HEK293 (cell line): ENCODE measurements around the gene PRSS53.
A peak's percentile ranks its signal among the peaks of the same experiment; 100 is the strongest.

ENCODE experiments used
- CTCF ChIA-PET: fragments of 350-600 bp; formaldehyde crosslinking; extraction: SDS; loops from one replicate; lab custom pipeline; 2021; ENCODE audit warnings: antibody characterized with exemption; lab: Yijun Ruan, JAX
- POLR2A ChIA-PET: fragments of 300-600 bp; formaldehyde crosslinking; extraction: SDS; loops from one replicate; lab custom pipeline; 2020; ENCODE audit warnings: antibody characterized with exemption, inconsistent platforms; lab: Yijun Ruan, JAX
- H3K27ac ChIP-seq: fragments of 200-500 bp; sonication (Bioruptor generic); 2 replicates; pipeline ENCODE4 v1.5.1; 2014; ENCODE audit warnings: low read depth, low read length, control low read depth, inconsistent platforms; ENCODE audit errors: extremely low read depth
- H3K36me3 ChIP-seq, 2 experiments: fragments of 200-500 bp in 1 of 2; sonication (Bioruptor generic) in 1 of 2; 1 replicate in 1 of 2; 2 replicates in 1 of 2; pipeline ENCODE4 v1.5.1; 2014 to 2017; ENCODE audit warnings: inconsistent platforms in 2 of 2, low read length in 2 of 2; ENCODE audit not compliant: control insufficient read depth in 2 of 2, insufficient read depth in 1 of 2
- H3K4me1 ChIP-seq: fragments of 200-500 bp; sonication (Bioruptor generic); 2 replicates; pipeline ENCODE4 v1.5.1; 2014; ENCODE audit warnings: mild to moderate bottlenecking, low read length, inconsistent platforms; ENCODE audit not compliant: control insufficient read depth, insufficient read depth
- H3K4me3 ChIP-seq: 2 replicates; pipeline ENCODE4 v1.5.1; 2011; ENCODE audit warnings: low read depth, mild to moderate bottlenecking, control low read depth, low read length, moderate library complexity
- H3K9me3 ChIP-seq: fragments of 200-500 bp; sonication (Bioruptor generic); 2 replicates; pipeline ENCODE4 v1.5.1; 2014; ENCODE audit warnings: low read depth, low read length, inconsistent platforms; ENCODE audit not compliant: control insufficient read depth, insufficient read depth
- EGR2 ChIP-seq: fragments of 450-650 bp; formaldehyde crosslinking; IDR thresholded peaks from 2 replicates; pipeline ENCODE4 v1.5.1; 2016; ENCODE audit warnings: low read depth, missing biosample characterization, missing genetic modification characterization
- GLIS1 ChIP-seq: fragments of 450-650 bp; formaldehyde crosslinking; IDR thresholded peaks from 2 replicates; pipeline ENCODE4 v1.5.1; 2016; ENCODE audit warnings: missing biosample characterization, missing genetic modification characterization
- KLF1 ChIP-seq: fragments of 450-650 bp; formaldehyde crosslinking; IDR thresholded peaks from 2 replicates; pipeline ENCODE4 v1.5.1; 2016; ENCODE audit warnings: missing biosample characterization, missing genetic modification characterization
- MYNN ChIP-seq: fragments of 450-650 bp; formaldehyde crosslinking; IDR thresholded peaks from 2 replicates; pipeline ENCODE4 v1.5.1; 2016; ENCODE audit warnings: missing biosample characterization, missing genetic modification characterization, borderline replicate concordance
- MZF1 ChIP-seq: fragments of 450-650 bp; formaldehyde crosslinking; IDR thresholded peaks from 2 replicates; pipeline ENCODE4 v1.5.1; 2017; ENCODE audit warnings: missing biosample characterization, missing genetic modification characterization, borderline replicate concordance
- SP7 ChIP-seq: fragments of 450-650 bp; formaldehyde crosslinking; IDR thresholded peaks from 2 replicates; pipeline ENCODE4 v1.5.1; 2016; ENCODE audit warnings: missing biosample characterization, missing genetic modification characterization
- YY2 ChIP-seq: fragments of 450-650 bp; formaldehyde crosslinking; IDR thresholded peaks from 2 replicates; pipeline ENCODE4 v1.5.1; 2016; ENCODE audit warnings: missing biosample characterization, missing genetic modification characterization
- ZFP69B ChIP-seq: fragments of 450-650 bp; formaldehyde crosslinking; IDR thresholded peaks from 2 replicates; pipeline ENCODE4 v1.5.1; 2016; ENCODE audit warnings: missing biosample characterization, missing genetic modification characterization
- ZIC2 ChIP-seq: fragments of 450-650 bp; formaldehyde crosslinking; IDR thresholded peaks from 2 replicates; pipeline ENCODE4 v1.5.1; 2016; ENCODE audit warnings: missing biosample characterization, missing genetic modification characterization
- ZNF19 ChIP-seq: fragments of 450-650 bp; formaldehyde crosslinking; IDR thresholded peaks from 2 replicates; pipeline ENCODE4; 2016; ENCODE audit warnings: missing biosample characterization, missing genetic modification characterization, low read depth
- ZNF416 ChIP-seq: fragments of 450-650 bp; formaldehyde crosslinking; IDR thresholded peaks from 2 replicates; pipeline ENCODE4 v1.5.1; 2016; ENCODE audit warnings: missing biosample characterization, missing genetic modification characterization
- ZNF473 ChIP-seq: fragments of 450-650 bp; formaldehyde crosslinking; IDR thresholded peaks from 2 replicates; pipeline ENCODE4 v1.5.1; 2017; ENCODE audit warnings: missing biosample characterization, missing genetic modification characterization
- ZNF560 ChIP-seq: fragments of 450-650 bp; formaldehyde crosslinking; IDR thresholded peaks from 2 replicates; pipeline ENCODE4 v1.5.1; 2017; ENCODE audit warnings: missing biosample characterization, missing genetic modification characterization, borderline replicate concordance
- ZNF600 ChIP-seq: fragments of 450-650 bp; formaldehyde crosslinking; IDR thresholded peaks from 2 replicates; pipeline ENCODE4 v1.5.1; 2016; ENCODE audit warnings: missing biosample characterization, missing genetic modification characterization
- ZNF610 ChIP-seq: fragments of 450-650 bp; formaldehyde crosslinking; IDR thresholded peaks from 2 replicates; pipeline ENCODE4 v1.5.1; 2016; ENCODE audit warnings: missing biosample characterization, missing genetic modification characterization, borderline replicate concordance
- ZNF670 ChIP-seq: fragments of 450-650 bp; formaldehyde crosslinking; IDR thresholded peaks from 2 replicates; pipeline ENCODE4 v1.5.1; 2016; ENCODE audit warnings: missing biosample characterization, missing genetic modification characterization, low read depth
- ZNF76 ChIP-seq: fragments of 450-650 bp; formaldehyde crosslinking; IDR thresholded peaks from 2 replicates; pipeline ENCODE4; 2016; ENCODE audit warnings: low read depth, missing biosample characterization, missing genetic modification characterization, borderline replicate concordance
- ZXDB ChIP-seq: fragments of 450-650 bp; formaldehyde crosslinking; IDR thresholded peaks from 2 replicates; pipeline ENCODE4 v1.5.1; 2016; ENCODE audit warnings: missing biosample characterization, missing genetic modification characterization
- TF ChIP-seq, protein P1 (sequence below): fragments of 450-650 bp; formaldehyde crosslinking; IDR thresholded peaks from 2 replicates; pipeline ENCODE4 v1.5.1; 2017; ENCODE audit warnings: missing biosample characterization, missing genetic modification characterization
- TF ChIP-seq, protein P2 (sequence below): fragments of 450-650 bp; formaldehyde crosslinking; IDR thresholded peaks from 2 replicates; pipeline ENCODE4 v1.5.1; 2016; ENCODE audit warnings: missing biosample characterization, missing genetic modification characterization
- TF ChIP-seq, protein P3 (sequence below): fragments of 450-650 bp; formaldehyde crosslinking; IDR thresholded peaks from 2 replicates; pipeline ENCODE4 v1.5.1; 2016; ENCODE audit warnings: missing biosample characterization, missing genetic modification characterization

PRSS53 gene

DNA sequence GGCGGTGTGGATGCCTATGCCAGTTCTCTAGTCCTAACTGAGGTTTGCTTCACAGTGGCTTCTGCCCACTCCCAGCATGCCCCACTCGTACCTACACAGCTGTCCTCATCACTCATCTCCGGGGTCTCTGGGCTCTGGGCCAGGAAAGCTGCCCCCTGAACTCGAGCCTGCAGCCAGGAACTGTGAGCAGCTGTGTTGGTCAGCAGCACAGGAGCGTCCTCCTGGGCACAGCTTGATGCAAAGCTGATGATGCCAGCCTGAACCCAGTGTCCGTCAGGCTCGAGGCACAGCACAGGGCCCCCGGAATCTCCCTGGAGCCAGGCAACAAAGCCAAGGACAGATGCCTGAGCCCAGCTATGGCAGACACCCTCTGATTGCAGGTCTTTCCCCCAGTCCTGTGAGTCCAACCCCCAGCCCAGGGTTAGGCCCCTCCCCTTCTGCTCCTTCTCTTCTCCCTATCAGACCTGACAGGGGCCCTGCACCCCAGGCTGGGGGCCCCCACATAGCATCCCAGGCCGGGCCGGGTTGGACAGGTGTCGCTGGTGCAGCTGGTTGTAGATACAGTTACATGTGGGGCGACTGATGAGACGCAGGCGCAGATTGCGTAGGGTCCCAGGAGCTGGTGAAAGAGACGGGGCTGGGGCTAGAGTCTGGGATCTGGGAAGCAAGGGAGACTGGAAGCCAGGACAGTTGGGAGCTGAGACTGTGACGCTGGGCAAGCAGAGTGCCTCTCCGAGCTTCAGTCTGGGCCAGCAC, 2.7 kb downstream of the PRSS53 start (continued):
- TF ChIP-seq, protein P1, sequence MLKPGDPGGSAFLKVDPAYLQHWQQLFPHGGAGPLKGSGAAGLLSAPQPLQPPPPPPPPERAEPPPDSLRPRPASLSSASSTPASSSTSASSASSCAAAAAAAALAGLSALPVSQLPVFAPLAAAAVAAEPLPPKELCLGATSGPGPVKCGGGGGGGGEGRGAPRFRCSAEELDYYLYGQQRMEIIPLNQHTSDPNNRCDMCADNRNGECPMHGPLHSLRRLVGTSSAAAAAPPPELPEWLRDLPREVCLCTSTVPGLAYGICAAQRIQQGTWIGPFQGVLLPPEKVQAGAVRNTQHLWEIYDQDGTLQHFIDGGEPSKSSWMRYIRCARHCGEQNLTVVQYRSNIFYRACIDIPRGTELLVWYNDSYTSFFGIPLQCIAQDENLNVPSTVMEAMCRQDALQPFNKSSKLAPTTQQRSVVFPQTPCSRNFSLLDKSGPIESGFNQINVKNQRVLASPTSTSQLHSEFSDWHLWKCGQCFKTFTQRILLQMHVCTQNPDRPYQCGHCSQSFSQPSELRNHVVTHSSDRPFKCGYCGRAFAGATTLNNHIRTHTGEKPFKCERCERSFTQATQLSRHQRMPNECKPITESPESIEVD, result no peak
- no peak for TF ChIP-seq ZXDB (tag by site-specific recombination)
- TF ChIP-seq MYNN, result no peak
- TF ChIP-seq ZNF473 (tag by site-specific recombination), result no peak

DNA sequence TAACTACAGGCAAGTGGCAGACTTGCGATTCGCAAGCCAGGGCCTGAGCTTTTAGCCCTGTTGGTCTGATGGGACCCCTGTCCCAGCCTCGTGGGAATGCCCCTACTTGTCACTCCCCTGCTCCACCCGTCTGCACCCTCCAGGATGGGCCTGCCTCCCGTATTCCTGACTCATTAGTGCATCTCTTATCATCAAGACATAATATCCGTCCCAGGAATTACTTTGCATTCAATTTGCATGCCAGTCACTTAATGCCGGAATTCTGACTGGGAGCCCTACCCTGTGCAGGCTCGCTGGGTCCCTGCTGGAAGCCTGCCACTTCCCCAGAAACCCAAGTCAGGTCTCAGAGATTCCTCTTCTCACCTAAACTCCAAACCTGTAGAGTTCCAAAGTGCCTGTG, 3.3 kb downstream of the PRSS53 start:
- ChIA-PET POLR2A (interaction anchor here (0.7 to 2.7 kb wide), 4 partner anchors 8 to 89 kb away, joined by 3 to 12 read pairs (median 9); partner anchors contain the start of genes KAT8, ZNF646 and ZNF668), CTCF (no interaction called here)
- TF ChIP-seq EGR2, result no peak
- TF ChIP-seq SP7 (tag by site-specific recombination), result no peak
- TF ChIP-seq ZNF416, result no peak
- TF ChIP-seq KLF1 (tag by site-specific recombination), result peak; percentile 79
- TF ChIP-seq, protein P2, sequence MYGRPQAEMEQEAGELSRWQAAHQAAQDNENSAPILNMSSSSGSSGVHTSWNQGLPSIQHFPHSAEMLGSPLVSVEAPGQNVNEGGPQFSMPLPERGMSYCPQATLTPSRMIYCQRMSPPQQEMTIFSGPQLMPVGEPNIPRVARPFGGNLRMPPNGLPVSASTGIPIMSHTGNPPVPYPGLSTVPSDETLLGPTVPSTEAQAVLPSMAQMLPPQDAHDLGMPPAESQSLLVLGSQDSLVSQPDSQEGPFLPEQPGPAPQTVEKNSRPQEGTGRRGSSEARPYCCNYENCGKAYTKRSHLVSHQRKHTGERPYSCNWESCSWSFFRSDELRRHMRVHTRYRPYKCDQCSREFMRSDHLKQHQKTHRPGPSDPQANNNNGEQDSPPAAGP (tag by site-specific recombination), result peak; percentile 32; the same call in 1 of the 2 replicates
- no peak for TF ChIP-seq ZNF670 (tag by site-specific recombination)
- 0 out of 2 replicates have a peak, but pooled peaks have one; percentile 13 for TF ChIP-seq ZNF600 (tag by site-specific recombination)
- Histone ChIP-seq H3K36me3 (peaks cover 0 to 59% of the 10 kb centered on the region in 2 experiments; a peak in 2 of 3 replicates), H3K4me3 (no peak overlapping the region), H3K4me1 (no peaks in the 10 kb centered on the region), H3K9me3 (no peaks in the 10 kb centered on the region), H3K27ac (no peak overlapping the region)

DNA sequence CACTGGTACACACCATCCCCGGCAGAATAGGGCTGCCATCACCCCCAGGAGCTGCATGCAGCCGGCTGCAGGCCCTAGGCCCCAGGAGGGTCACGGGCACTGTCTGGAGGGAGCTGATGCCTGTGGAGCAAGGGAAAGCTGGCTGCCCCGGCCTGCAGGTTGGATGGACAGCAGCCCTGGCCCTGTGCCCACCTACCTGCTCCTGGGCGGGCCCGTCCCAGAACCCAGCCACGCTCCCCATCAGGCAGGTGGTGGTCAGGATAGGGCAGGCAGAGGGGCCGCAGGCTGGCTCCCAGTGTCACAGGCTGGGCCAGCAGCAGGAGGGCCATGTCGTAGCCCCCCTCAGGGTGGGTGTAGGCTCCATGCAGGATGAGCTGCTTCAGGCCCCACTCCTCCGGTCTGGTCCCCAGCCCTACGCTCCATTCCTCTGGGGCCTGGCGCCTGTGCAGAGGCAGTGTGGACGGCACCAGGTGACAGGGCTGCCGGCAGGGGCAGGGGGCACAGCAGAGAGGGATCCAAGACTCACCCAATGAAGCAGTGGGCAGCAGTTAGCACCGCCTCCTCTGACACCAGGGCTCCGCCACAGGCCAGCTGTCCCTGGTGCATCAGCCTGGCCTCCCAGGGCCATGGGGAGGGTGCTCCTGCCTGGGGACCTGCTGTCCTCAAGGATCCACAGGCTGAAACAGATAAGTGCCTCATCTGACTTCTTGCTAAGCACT, 4.0 kb downstream of the PRSS53 start:
- TF ChIP-seq, protein P3, sequence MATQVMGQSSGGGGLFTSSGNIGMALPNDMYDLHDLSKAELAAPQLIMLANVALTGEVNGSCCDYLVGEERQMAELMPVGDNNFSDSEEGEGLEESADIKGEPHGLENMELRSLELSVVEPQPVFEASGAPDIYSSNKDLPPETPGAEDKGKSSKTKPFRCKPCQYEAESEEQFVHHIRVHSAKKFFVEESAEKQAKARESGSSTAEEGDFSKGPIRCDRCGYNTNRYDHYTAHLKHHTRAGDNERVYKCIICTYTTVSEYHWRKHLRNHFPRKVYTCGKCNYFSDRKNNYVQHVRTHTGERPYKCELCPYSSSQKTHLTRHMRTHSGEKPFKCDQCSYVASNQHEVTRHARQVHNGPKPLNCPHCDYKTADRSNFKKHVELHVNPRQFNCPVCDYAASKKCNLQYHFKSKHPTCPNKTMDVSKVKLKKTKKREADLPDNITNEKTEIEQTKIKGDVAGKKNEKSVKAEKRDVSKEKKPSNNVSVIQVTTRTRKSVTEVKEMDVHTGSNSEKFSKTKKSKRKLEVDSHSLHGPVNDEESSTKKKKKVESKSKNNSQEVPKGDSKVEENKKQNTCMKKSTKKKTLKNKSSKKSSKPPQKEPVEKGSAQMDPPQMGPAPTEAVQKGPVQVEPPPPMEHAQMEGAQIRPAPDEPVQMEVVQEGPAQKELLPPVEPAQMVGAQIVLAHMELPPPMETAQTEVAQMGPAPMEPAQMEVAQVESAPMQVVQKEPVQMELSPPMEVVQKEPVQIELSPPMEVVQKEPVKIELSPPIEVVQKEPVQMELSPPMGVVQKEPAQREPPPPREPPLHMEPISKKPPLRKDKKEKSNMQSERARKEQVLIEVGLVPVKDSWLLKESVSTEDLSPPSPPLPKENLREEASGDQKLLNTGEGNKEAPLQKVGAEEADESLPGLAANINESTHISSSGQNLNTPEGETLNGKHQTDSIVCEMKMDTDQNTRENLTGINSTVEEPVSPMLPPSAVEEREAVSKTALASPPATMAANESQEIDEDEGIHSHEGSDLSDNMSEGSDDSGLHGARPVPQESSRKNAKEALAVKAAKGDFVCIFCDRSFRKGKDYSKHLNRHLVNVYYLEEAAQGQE (tag by site-specific recombination), result peak; percentile 38; the same call in 1 of the 2 replicates
- TF ChIP-seq ZIC2 (tag by site-specific recombination) (peak; percentile 56), MZF1 (tag by site-specific recombination) (no peak), ZNF76 (tag by site-specific recombination) (no peak), ZNF610 (no peak), ZFP69B (tag by site-specific recombination) (no peak), ZNF19 (no peak), GLIS1 (tag by site-specific recombination) (peak; percentile 16; the same call in 1 of the 2 replicates), YY2 (no peak), ZNF560 (no peak)
- H3K27ac ChIP-seq, result no peak overlapping the region
- CTCF ChIA-PET, result interaction anchor here (0.6 kb wide), 1 partner anchor 57 kb away, joined by 3 read pairs; no protein-coding TSS in a partner anchor
- H3K4me1 ChIP-seq, result no peaks in the 10 kb centered on the region
- POLR2A ChIA-PET, result interaction anchor here (1.3 to 2.7 kb wide), 4 partner anchors 9 to 33 kb away, joined by 3 to 12 read pairs (median 9); partner anchors contain the start of genes KAT8, ZNF646 and ZNF668
- H3K4me3 ChIP-seq, result no peak overlapping the region
- H3K36me3 ChIP-seq, result peaks cover 0 to 59% of the 10 kb centered on the region in 2 experiments; a peak in 2 of 3 replicates
- no peaks in the 10 kb centered on the region for H3K9me3 ChIP-seq
